NCI-H748 treated with DMSO at 0.1 percent for 48 hours (cell line): Measurements from ENCODE around the gene EPDR1.

Experiments used
- DNase-seq: peaks from one replicate; lab custom pipeline; 2025; lab: John Stamatoyannopoulos, UW

The EPDR1 gene

GRCh38 chr7:37981664-37982063 is 61.2 kb downstream of the EPDR1 start:
- DNase-seq = no peak

GRCh38 chr7:37982423-37982822 is 62.0 kb downstream of the EPDR1 start:
- no peak for DNase-seq

GRCh38 chr7:37984750-37985390 is 64.4 kb downstream of the EPDR1 start:
- DNase-seq = no peak

- DNase-seq = no peak
These were observed 66.5 kb downstream of the EPDR1 start for GRCh38 chr7:37986908-37987330.

- no peak for DNase-seq
These were observed 67.3 kb downstream of the EPDR1 start for GRCh38 chr7:37987732-37988131.

- no peak for DNase-seq
These were observed 68.5 kb downstream of the EPDR1 start for GRCh38 chr7:37988721-37989650.

- DNase-seq = no peak
These were observed 69.9 kb downstream of the EPDR1 start for GRCh38 chr7:37990337-37990736.

GRCh38 chr7:37993060-37993501 is 72.6 kb downstream of the EPDR1 start:
- DNase-seq = no peak

GRCh38 chr7:37999673-38000072 is 79.2 kb downstream of the EPDR1 start:
- no peak for DNase-seq

- DNase-seq = no peak
These were observed 79.8 kb downstream of the EPDR1 start for GRCh38 chr7:38000272-38000671.
